Endodermal cell (in vitro differentiated cells): ENCODE results near the gene KCNT1. TPM values are rescaled to one million over a fixed set of nuclear protein-coding genes. Genes with fewer than 3 reads are reported as not detected.

Experiments
- DNase-seq: peaks from one replicate; pipeline ENCODE4 v3.0.0-alpha.2; 2017
- H3K27ac ChIP-seq: 2 replicates; pipeline ENCODE4 v1.5.1; 2013; ENCODE audit warnings: mild to moderate bottlenecking, low read depth, low read length, moderate library complexity
- H3K27me3 ChIP-seq: 2 replicates; pipeline ENCODE4 v1.6.1; 2013; ENCODE audit warnings: mild to moderate bottlenecking, low read length, moderate library complexity; ENCODE audit not compliant: insufficient read depth, control insufficient read depth, poor library complexity, severe bottlenecking
- H3K36me3 ChIP-seq: 2 replicates; pipeline ENCODE4 v1.7.0; 2013; ENCODE audit warnings: mild to moderate bottlenecking, low read length, moderate library complexity; ENCODE audit not compliant: control insufficient read depth, insufficient read depth
- H3K4me1 ChIP-seq: one replicate; pipeline ENCODE4 v1.7.0; 2013; ENCODE audit warnings: low read length; ENCODE audit not compliant: control insufficient read depth, insufficient read depth
- H3K4me3 ChIP-seq: 2 replicates; pipeline ENCODE4 v1.5.1; 2013; ENCODE audit warnings: mild to moderate bottlenecking, low read length, moderate library complexity
- H3K9ac ChIP-seq: 2 replicates; pipeline ENCODE4 v1.6.1; 2013; ENCODE audit warnings: mild to moderate bottlenecking, low read length, moderate library complexity; ENCODE audit not compliant: poor library complexity, severe bottlenecking; ENCODE audit errors: extremely low read depth
- H3K9me3 ChIP-seq: 2 replicates; pipeline ENCODE4 v1.6.1; 2013; ENCODE audit warnings: mild to moderate bottlenecking, low read length, moderate library complexity; ENCODE audit not compliant: control insufficient read depth
- H3K27ac Mint-ChIP-seq: 2 replicates; pipeline ENCODE4 v1.8.0; 2020; ENCODE audit warnings: mixed read lengths
- H3K27me3 Mint-ChIP-seq: 2 replicates; pipeline ENCODE4 v1.8.0; 2021; ENCODE audit warnings: mild to moderate bottlenecking, mixed read lengths; ENCODE audit not compliant: insufficient read depth
- H3K36me3 Mint-ChIP-seq: 2 replicates; pipeline ENCODE4 v1.8.0; 2020; ENCODE audit warnings: low read depth, mixed read lengths
- H3K4me1 Mint-ChIP-seq: 2 replicates; pipeline ENCODE4 v1.8.0; 2020; ENCODE audit warnings: mixed read lengths
- H3K4me3 Mint-ChIP-seq: 2 replicates; pipeline ENCODE4 v1.8.0; 2020; ENCODE audit warnings: mild to moderate bottlenecking, moderate library complexity, mixed read lengths
- H3K9me3 Mint-ChIP-seq: 2 replicates; pipeline ENCODE4 v1.8.0; 2020; ENCODE audit warnings: mild to moderate bottlenecking, mixed read lengths
- CTCF ChIP-seq: fragments of 200-600 bp; sonication (generic); conservative IDR thresholded peaks from 2 replicates; pipeline ENCODE4 v1.5.0; 2021; ENCODE audit warnings: antibody characterized with exemption, mild to moderate bottlenecking
- WGBS, 2 experiments: methylation state at CpG; one replicate each; pipeline versions ENCODE4 v1.1.5 to v1.1.7; 2013; ENCODE audit warnings: missing lambda C conversion rate in 2 of 2, mixed read lengths in 1 of 2; ENCODE audit not compliant: insufficient coverage in 1 of 2, insufficient read length in 1 of 2; 5-methylcytosine and 5-hydroxymethylcytosine counted together
- total RNA-seq, 2 donors: library from RNA; stranded (reverse); fragmentation: NEBNext Ultra II Directional in 1 of 2; extraction: Animal tissue kit (Norgen Biotek cat#: 25700) in 1 of 2; gene quantifications; 2 replicates in 1 of 2; 3 replicates in 1 of 2; pipeline ENCODE4 v1.2.1, GENCODE V29; 2021

KCNT1 gene
- total RNA-seq, 2 donors from 2014 or later, result 0.15 TPM; not detected in 1

- Histone ChIP-seq H3K36me3 (no peaks in the 10 kb centered on the region), H3K4me1 (no peaks in the 10 kb centered on the region), H3K4me3 (no peak overlapping the region), H3K27me3 (no peaks in the 10 kb centered on the region), H3K9ac (no peak overlapping the region), H3K9me3 (no peaks in the 10 kb centered on the region), H3K27ac (no peak overlapping the region)
- DNase-seq, result no peak
- WGBS, 2 experiments, result 91% methylated on average over 19 to 22 of the region's 22 CpGs
- H3K9me3 Mint-ChIP-seq, result no peaks in the 10 kb centered on the region
- H3K4me1 Mint-ChIP-seq, result peaks cover 7% of the 10 kb centered on the region
- H3K27me3 Mint-ChIP-seq, result no peaks in the 10 kb centered on the region
- no peak overlapping the region for H3K27ac Mint-ChIP-seq
- no peaks in the 10 kb centered on the region for H3K36me3 Mint-ChIP-seq
- H3K4me3 Mint-ChIP-seq, result no peak overlapping the region
- TF ChIP-seq CTCF, result no peak
Observed at GRCh38 chr9:135677641-135678168, 24.3 kb upstream of the KCNT1 start.

- no peaks in the 10 kb centered on the region for H3K27me3 Mint-ChIP-seq
- no peaks in the 10 kb centered on the region for H3K9me3 ChIP-seq
- no peak overlapping the region for H3K27ac Mint-ChIP-seq
- H3K4me1 ChIP-seq, result no peaks in the 10 kb centered on the region
- H3K9ac ChIP-seq, result no peak overlapping the region
- H3K27me3 ChIP-seq, result no peaks in the 10 kb centered on the region
- no peaks in the 10 kb centered on the region for H3K36me3 ChIP-seq
- peaks cover 7% of the 10 kb centered on the region for H3K4me1 Mint-ChIP-seq
- no peaks in the 10 kb centered on the region for H3K9me3 Mint-ChIP-seq
- no peak for DNase-seq
- WGBS, 2 experiments, result 90 to 92% methylated on average over 5 to 20 of the region's 20 CpGs
- no peak overlapping the region for H3K27ac ChIP-seq
- H3K36me3 Mint-ChIP-seq, result no peaks in the 10 kb centered on the region
- TF ChIP-seq CTCF, result no peak
- no peak overlapping the region for H3K4me3 Mint-ChIP-seq
- H3K4me3 ChIP-seq, result no peak overlapping the region
Observed at GRCh38 chr9:135678236-135679017, 23.6 kb upstream of the KCNT1 start.

- Mint-ChIP-seq H3K36me3 (no peaks in the 10 kb centered on the region), H3K27ac (no peak overlapping the region), H3K9me3 (no peaks in the 10 kb centered on the region), H3K4me3 (no peak overlapping the region), H3K4me1 (peaks cover 7% of the 10 kb centered on the region), H3K27me3 (no peaks in the 10 kb centered on the region)
- Histone ChIP-seq H3K9ac (no peak overlapping the region), H3K4me3 (no peak overlapping the region), H3K9me3 (no peaks in the 10 kb centered on the region), H3K27me3 (no peaks in the 10 kb centered on the region), H3K4me1 (no peaks in the 10 kb centered on the region), H3K27ac (no peak overlapping the region), H3K36me3 (no peaks in the 10 kb centered on the region)
- WGBS, 2 experiments, result 82 to 93% methylated on average over 11 to 16 of the region's 16 CpGs
- TF ChIP-seq CTCF, result no peak
- DNase-seq, result no peak
Observed at GRCh38 chr9:135680056-135680455, 21.9 kb upstream of the KCNT1 start.
